Ammon's horn (tissue), 1 donor: ENCODE measurements around the gene SERPINA4.
"Not testable (repeated sequence)": the region's sequence is repeated elsewhere in the genome, so short reads cannot be mapped to it uniquely, and the experiment has no call there.

Experiments used
- DNase-seq: peaks from one replicate; pipeline ENCODE4 v3.0.0-alpha.2; 2016; ENCODE audit warnings: low spot score

The SERPINA4 gene

DNA sequence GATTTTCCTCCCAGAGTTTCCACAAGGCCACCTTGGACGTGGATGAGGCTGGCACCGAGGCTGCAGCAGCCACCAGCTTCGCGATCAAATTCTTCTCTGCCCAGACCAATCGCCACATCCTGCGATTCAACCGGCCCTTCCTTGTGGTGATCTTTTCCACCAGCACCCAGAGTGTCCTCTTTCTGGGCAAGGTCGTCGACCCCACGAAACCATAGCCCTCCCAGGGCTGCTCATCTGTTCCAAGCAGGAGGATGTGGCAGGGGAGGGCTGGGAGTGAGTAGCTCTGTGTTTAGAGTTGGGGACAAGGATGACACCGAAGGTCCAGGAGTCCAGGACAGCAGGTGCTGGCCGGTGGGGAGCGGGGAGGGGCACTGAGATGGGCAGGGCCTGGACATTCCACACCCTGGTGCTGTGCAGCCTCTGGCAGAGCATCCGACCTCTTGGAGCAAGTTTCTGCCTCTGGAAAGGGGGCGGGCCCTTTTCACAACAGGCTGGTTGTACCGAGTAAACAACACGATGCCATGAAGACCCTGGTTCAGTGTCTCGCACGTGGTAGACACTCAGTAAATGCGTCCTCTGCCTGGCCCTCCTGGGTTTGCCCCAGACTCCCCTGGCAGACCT lies 8.2 kb downstream of the SERPINA4 start:
- DNase-seq = no peak

DNA sequence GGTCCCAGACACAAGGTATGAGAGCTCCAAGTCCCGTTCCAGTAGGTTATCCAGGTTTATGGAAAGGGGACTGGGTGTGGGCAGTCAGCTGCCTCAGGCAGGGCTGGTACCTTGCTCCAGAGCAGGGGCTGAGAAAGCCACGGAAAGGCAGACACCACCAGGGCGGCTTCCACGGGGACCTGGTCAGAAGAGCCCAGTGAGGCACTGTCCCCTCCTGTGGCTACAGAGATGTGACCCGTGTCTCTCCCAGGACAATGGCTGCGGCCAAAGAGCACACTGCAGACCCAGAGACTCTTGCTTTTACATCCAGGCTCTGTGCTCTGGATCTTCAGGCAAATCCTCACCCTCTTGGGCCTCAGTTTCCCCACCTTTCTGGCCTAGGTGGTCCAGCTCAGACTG lies 8.8 kb downstream of the SERPINA4 start:
- DNase-seq = no peak

DNA sequence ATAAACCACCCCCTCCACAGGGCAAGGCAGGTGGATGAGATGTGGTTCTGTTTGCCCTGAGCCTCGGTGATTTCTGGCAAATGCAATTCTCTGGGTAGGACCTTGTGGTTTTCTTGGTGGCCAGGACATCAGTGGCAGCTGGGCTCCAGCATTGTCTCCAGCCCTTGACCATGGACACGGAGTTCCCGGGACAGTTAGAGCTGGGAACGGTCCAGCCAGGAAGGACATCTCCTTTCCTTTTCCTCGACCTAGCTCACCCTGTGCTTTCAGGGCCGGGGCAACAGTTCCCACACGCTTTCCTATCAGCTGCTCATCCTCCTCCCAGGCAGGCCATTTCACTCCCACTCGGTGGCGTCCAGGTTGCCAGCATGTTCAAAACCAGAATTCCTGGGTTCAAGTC lies 9.2 kb downstream of the SERPINA4 start:
- DNase-seq = no peak

DNA sequence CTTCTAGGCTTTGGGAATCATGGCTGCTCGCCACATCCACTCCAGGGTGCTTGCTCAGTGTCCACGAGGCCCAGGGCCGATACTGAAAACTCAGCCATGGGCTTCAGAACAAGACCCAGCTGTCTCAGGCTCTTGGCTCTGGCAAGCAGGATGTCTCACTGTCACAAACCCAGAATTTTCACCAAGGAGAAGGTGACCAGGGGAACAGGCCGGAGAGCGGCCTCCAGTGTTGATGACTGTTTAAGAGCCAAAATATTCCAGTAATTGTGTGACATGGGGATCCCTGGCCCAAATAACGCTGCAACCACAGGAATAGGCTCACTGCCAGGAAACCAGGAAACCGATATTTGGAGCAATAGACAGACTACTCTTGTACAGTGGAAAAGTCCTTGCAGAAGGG lies 10.2 kb downstream of the SERPINA4 start:
- DNase-seq = no peak

DNA sequence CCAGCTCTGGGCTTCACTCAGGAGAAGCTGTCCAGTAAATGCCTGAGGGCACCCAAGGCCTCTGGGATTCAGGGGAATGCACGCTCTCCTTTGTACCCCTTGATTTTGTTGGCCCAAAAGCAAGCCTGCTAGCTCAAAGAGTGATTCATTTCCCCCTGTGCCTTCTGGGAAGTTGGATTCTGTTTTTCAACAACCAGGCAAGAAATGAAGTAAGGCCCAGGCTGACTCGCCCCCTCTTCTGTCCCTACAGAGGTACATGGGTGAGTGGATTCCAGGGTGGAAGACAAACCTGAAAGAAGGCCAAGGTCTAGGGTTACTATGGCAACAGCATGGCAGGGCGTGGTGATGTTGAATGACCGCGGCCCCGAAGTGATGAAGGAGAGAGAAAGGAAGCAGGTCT lies 10.7 kb downstream of the SERPINA4 start:
- no peak for DNase-seq

DNA sequence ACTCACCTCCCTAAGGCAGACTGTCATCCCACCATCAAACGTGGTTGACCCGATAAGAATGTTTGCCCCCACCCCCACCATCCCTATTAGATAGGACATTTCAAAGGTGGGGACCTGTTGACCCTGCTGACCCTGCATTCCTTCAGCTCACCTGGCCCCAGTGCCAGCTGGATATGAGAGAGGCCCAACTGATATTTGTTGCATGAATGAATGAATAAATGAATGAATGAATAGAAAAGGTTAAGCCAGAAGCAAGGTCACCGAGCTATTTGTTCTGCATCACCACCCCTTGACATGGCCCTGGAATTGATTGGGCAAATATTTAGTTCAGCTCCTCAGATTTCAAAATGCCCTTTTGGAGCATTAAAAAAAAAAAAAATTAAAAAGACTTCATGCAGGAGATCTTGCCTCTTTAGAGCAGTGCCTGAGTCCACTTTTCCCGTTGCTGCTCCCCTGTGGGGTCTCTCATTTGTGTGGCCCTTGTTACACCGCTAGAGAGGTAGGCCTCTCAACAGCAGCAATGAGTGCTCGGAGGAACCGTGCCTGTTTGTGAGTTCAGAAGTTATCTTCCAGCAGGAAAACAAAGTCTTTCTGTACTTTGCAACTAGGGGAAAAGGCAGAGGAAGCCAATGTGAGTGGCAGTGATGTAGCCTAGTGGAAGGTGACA lies 11.5 kb downstream of the SERPINA4 start:
- DNase-seq = no peak

DNA sequence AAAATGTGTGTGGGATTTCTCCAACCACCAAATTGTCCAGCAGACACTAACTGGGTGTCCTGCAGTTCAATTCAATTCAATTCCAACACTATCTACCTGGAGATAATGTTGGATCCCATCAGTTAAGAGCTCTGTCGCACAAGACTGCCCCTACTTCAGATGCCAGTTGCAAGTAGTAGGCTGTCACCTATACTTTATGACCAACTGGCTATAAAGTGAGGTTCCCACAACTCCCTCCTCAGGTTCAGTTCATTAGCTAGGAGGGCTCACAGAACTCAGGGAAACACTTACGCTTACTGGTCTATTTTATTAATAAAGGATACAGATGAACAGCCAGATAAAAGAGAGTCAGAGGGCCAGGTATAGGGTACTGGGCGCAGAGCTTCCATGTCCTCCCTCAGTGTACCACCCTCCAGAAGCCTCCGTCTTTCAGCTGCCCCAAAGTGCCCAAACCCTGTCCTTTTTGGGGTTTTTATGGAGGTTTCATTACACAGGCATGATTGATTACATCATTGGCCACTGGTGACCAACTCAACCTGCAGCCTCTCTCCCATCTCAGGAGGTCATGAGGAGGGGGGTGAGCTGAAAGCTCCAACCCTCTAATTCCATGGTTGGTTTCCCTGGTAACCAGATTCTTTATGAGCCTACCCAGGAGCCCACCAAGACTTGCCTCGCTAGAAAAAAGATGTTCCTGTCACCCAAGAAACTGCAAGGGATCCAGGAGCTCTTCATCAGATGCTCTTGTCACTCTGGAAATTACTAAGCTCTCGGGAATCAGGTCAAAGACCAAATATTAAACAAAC lies 12.4 kb downstream of the SERPINA4 start:
- no peak for DNase-seq

DNA sequence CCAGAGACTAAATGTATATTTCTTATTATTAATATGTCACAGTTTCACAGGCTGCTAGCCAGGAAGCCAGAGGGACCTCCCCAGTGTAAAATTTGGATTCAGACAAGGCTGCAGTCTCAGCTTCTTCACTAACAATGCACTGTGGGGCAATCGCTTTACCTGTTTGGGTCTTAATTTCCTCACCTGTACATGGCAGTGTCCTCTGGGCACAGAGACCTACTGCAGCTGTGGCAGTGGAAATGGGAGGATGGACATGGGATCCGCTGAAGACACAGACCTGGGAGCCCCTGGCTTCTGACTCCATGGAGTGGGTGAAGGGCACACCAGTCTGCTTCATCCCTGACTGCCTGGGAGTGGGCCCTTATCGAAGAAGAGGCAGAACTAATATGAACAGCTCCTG lies 13.1 kb downstream of the SERPINA4 start:
- DNase-seq = no peak

DNA sequence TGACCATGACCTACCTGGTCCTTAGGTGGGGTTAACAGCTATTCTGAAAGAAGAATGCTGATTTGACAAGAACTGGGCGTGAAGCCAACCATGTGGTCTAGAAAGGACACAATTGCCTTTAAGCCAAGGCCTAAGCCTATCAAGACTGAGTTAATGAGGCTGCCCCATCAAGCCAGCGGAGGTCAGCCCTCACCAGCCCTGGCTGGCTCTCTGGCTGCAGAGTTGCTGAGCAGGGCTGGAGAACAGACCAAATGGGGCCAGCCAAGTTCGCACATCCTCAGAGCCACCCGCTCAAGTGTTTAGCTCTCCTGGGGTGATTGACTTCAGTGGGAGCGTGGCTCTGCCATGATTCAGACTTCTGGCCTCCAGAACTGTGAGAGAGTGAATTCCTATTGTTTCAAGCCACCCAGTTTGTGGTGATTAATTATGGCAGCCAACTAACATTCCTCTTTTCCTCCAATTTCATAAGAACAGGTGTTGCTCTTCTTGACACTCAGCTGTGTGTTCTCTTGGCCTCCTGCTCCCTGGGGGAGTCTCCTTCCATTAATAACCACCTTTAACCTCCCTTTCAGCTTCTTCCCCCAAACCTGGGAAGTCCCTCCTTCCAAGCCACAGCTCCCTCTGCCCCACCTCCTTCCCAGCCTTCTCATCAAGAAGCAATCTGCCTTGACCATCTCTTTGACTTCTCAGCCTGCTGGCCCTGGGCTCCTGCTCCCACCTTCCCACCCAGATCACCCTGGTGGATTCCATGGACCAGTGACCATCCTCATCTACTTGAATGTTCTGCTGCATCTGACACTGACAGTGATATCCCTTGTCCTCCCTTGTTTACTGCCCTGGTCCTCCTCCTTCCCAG lies 14.7 kb downstream of the SERPINA4 start:
- DNase-seq = no peak

DNA sequence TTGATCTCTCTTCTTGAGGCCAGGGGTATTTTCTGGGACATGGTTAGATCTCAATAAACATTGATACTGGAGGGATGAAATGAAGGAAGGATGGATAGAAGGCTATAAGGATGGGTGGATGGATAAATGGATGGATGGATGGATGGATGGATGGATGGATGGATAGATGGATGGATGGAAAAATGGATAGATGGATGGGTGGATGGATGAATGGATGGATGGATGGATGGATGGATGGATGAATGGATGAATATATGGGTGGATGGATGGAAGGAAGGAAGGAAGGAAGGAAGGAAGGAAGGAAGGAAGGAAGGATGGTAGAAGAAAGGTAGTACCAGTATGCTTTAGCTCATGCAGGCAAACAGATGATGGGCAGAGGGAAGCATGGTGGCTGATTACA lies 16.2 kb downstream of the SERPINA4 start:
- not testable (repeated sequence) for DNase-seq

DNA sequence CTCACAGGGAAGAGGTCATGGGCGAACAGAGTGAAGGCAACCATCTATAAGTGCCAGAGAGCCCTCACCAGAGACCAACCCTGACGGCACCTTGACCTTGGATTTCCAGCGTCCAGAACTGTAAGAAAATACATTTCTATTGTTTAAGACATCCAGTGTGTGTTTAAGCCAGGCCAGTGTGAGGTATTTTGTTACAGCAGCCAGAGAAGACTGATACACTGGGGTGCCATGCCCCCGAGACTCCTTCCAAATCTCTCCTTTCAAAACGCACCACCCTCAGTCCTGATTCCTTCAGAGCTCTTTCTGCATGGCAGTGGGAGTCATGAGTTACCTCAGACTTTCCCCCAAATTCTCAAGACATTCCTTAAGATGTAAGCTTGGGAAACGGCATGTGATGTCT lies 17.5 kb downstream of the SERPINA4 start:
- no peak for DNase-seq

DNA sequence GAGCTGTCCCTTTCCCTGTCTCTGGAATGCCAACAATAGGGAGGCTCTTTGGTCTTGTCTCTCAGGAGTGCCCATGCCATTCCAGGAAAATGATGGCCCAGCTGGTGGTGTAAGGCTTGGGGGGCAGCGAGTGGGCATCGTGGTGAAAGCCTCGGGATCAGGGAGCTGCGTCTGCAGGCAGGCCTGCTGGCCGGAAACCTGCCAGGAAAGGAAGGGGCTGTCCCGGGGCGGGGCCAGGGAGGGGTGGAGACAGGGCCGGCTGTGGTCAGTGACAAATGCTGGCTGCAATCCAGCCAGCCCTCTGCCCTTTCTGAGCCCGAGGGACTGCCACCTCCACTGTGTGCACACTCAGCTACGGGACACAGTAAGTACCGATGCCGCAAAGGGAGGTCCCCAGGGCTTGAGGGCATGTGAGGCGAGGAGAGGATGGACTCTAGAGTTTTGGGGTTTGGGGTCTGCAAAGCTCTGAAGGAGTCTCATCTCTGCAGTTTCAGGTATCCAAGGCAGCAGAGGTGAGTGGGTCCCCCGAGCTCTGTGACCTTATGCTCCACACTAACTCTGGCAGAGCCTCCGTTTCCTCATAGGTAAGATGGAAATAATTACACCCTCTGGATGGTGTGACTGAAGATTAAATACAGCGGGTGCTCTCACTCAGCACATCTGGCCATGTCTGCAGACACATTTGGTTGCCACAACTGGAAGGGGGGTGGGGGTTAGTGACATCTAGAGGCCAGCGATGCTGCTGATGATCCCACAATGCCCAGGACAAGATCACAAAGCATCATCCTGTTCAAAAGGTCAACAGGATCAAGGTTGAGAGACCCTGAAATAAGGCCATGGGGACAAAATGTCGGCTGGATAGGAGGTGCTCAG lies 20.1 kb downstream of the SERPINA4 start, which contains the start of gene SERPINA5:
Gene SERPINA5 (plus strand): TSS at position 300 of the 873 bp plus-strand sequence. CDS start 5,937 bp downstream, outside the sequence.
- no peak for DNase-seq

DNA sequence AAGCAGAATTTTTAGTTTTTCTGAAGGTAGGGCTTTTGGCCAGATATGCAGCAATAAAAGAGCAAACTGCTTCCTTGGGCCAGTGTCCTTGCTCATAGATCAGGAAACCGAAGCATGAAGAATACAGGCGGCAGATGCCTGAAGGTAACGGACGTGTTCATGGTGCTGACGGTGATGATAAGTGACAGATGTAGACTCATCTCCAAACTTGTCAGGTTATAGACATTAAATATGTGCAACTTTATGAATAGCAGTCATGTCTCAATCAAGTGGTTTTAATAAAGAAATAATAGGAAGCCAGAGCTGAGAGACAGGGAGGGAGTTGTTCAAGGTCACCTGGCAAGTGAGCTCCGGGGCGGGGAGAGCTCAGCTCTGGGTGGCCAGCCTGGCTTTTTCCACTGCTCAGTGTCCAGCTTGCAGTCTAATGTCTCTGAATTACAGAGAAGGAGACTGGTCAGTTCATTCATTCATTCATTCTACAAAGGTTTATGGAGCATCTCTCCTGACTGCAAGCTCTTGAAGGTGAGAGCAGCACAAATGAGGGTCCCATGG lies 21.0 kb downstream of the SERPINA4 start:
- DNase-seq = no peak

DNA sequence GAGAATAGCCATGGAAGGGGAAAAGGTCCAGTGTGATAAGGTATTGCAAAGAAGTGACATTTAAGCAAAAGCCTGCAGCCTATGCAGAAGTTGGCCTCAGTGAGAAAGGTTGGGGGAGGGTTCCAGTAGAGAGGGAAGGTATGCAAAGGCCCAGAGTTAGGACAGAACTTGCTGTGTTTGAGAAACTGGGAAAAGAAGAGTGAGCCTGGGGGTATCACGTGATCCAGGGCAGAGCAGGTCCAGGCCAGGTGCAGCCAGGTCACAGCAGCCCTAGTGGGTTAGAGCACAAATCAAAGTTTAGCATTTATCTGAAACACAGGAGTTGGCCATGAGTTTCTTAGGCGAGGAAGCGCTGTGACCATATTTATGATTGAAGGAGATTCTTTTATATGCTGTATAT lies 21.6 kb downstream of the SERPINA4 start:
- no peak for DNase-seq

DNA sequence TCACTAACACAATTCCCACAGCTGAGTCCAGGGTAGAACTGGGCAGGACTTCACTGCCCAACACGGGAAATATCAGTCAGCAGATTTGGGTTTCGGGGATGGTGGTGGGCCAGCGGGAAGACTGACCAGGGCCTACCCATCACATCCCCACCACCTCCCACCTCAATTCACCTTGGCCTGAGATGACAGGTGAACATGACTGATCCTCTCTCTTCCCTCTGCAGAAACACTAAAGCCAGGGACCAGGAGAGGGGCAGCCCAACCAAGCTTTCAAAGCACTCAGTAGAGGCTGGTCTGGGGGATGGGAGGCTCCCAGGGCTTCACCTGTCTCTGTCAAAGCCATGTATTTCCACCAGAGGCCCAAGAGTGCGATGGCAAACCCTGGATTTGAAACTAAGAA lies 22.3 kb downstream of the SERPINA4 start:
- DNase-seq = no peak

DNA sequence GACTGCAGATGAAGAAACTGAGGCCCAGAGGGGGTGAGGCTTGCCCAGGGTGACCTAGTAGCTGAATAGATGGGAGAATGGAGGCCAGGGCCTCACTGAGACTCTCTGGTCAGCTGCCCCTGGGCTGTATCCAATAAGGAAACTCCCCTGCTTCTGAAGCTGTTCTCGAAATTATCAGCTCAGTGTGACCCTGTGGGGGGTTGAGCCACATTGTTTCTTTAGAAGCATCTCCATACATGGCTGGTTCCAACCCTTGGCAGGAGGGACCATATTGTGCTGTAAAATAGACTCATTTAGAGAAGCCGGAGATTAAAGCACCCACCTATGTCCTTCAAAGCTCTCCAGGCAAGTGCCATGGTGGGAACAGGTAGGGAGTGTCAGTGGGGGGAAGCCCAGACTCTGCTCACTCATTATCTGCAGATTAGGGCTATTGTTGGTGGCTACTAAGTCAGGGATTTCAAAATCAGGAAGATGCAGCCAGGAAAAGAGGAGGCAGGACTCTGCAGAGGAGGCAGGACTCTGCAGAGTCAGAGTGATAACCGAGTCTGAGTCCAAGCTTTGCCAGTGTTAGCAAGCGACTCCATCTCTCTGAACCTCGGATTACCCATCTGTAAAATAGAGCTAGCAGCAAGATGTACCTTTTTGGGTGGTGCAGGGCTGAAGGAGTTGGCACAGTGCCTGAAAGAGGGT lies 23.5 kb downstream of the SERPINA4 start:
- DNase-seq = no peak

DNA sequence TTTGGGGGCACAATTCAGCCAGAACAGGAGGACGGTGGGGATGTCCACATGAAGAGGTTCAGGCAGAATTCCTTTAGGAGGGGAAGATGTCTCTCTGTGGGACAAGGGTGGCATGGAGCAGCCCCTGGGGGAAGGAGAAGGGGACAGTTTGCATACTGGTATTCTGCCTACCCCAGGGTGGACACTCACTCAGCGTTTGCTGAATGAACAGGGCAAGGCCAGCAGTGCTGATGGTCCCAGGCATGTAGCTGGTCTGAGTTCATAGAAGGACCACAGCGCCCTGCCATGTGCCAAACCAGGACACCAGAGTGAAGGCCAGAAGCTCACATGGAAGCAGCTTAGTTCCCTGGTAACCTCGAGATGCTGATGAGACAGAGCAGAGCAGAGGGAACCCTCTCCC lies 25.4 kb downstream of the SERPINA4 start:
- no peak for DNase-seq

DNA sequence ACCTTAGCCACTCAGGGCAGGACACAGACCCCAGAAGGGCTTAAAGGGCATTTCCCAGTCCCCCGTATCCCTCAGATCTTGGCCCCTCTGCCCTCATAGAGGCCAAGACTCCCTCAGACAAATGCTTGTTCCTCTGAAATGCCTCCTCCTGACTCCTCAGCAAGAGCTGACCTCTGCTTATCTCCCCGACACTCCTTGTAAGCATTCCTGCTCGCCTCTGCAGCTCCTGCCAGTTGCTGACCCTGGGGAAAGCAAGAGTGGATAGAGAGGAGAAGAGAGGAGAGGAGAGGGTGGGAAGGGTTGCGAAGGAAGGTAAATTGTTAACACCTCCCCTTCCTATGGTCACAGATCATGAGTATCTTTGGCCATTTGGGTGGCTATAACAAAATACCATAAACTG lies 27.1 kb downstream of the SERPINA4 start:
- DNase-seq = no peak

DNA sequence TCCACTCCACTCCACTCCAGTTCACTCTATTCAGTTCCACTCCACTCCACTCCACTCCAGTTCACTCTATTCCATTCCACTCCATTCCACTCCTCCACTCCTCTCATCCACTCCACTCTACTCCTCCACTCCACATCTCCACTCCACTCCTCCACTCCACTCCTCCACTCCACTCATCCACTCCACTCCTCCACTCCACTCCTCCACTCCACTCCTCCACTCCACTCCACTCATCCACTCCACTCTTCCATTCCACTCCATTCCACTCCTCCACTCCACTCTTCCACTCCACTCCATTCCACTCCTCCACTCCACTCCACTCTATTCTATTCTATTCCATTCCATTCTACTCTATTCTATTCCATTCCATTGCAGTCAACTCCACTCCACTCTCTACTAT lies 29.8 kb downstream of the SERPINA4 start:
- no peak for DNase-seq

DNA sequence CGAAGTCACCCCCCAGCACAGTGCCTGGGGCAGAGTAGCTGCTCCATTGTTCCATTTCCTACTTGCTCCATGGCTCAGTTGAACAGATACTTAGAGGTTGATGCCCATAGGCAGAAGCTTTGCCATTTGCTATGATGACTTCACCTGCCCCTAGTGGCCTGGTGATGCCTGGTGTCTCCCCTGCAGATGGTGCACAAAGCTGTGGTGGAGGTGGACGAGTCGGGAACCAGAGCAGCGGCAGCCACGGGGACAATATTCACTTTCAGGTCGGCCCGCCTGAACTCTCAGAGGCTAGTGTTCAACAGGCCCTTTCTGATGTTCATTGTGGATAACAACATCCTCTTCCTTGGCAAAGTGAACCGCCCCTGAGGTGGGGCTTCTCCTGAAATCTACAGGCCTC lies 30.6 kb downstream of the SERPINA4 start:
- no peak for DNase-seq
